Measurements from ENCODE around the gene GOLPH3. TPM values are rescaled to one million over a fixed set of nuclear protein-coding genes. Genes with fewer than 3 reads are reported as not detected.

GOLPH3 gene
- total RNA-seq, 1 experiment from 2014 or later: 46.2 TPM

DNA sequence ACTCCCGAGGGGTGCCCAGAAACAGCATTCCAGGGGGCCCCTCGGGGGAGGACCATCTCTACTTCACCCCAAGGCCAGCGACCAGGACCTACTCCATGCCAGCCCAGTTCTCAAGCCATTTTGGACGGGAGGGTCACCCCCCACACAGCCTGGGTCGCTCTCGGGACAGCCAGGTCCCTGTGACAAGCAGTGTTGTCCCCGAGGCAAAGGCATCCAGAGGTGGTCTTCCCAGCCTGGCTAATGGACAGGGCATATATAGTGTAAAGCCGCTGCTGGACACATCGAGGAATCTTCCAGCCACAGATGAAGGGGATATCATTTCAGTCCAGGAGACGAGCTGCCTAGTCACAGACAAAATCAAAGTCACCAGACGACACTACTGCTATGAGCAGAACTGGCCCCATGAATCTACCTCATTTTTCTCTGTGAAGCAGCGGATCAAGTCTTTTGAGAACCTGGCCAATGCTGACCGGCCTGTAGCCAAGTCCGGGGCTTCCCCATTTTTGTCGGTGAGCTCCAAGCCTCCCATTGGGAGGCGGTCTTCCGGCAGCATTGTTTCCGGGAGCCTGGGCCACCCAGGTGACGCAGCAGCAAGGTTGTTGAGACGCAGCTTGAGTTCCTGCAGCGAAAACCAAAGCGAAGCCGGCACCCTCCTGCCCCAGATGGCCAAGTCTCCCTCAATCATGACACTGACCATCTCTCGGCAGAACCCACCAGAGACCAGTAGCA lies 83.9 kb downstream of the GOLPH3 start:
- no peak overlapping the region for H3K9ac ChIP-seq (ENCODE audit: low read length)
- intact Hi-C loops (cut with micrococcal nuclease): no loop called here
- POLR2A ChIA-PET (ENCODE audit: unreplicated experiment): no interaction called here

DNA sequence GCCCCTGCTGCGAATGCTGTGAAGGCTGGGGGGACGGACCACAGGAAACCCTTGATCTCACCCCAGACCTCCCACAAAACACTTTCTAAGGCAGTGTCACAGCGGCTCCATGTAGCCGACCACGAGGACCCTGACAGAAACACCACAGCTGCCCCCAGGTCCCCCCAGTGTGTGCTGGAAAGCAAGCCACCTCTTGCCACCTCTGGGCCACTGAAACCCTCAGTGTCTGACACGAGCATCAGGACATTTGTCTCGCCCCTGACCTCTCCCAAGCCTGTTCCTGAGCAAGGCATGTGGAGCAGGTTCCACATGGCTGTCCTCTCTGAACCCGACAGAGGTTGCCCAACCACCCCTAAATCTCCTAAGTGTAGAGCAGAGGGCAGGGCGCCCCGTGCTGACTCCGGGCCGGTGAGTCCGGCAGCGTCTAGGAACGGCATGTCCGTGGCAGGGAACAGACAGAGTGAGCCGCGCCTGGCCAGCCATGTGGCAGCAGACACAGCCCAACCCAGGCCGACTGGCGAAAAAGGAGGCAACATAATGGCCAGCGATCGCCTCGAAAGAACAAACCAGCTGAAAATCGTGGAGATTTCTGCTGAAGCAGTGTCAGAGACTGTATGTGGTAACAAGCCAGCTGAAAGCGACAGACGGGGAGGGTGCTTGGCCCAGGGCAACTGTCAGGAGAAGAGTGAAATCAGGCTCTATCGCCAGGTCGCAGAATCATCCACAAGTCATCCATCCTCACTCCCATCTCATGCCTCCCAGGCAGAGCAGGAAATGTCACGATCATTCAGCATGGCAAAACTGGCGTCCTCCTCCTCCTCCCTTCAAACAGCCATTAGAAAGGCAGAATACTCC lies 84.7 kb downstream of the GOLPH3 start:
- no TSS peak for BruUV-seq (replicated peaks)
- Histone ChIP-seq H3K9me2 (replicated peaks; ENCODE audit: low read length) (no peaks in the 10 kb centered on the region), H3K36me3 (ENCODE audit: low read depth, low read length) (no peaks in the 10 kb centered on the region), H3K4me1 (ENCODE audit: insufficient read depth, low read length) (no peaks in the 10 kb centered on the region), H3K9ac (ENCODE audit: low read length) (no peak overlapping the region), H3K9me3 (ENCODE audit: low read length) (no peaks in the 10 kb centered on the region), H3K27me3 (ENCODE audit: low read length) (no peaks in the 10 kb centered on the region), H2AFZ (ENCODE audit: low read length) (no peak overlapping the region), H3K79me2 (ENCODE audit: low read length) (no peaks in the 10 kb centered on the region), H3K27ac (ENCODE audit: low read length) (no peak overlapping the region), H3F3A (ENCODE audit: low read length, unreplicated experiment) (no peaks in the 10 kb centered on the region), H4K20me1 (ENCODE audit: low read length) (no peaks in the 10 kb centered on the region), H3K4me2 (ENCODE audit: low read length) (no peak overlapping the region), H3K4me3 (ENCODE audit: low read length) (no peak overlapping the region)
- POLR2A ChIA-PET (ENCODE audit: unreplicated experiment): no interaction called here
- intact Hi-C loops (cut with micrococcal nuclease): no loop called here
- ATAC-seq: no peak
- TF ChIP-seq EZH2 (IDR thresholded peaks at IDR 0.05; ENCODE audit: low read length, unreplicated experiment) (no peak), EZH2phosphoT487 (IDR thresholded peaks at IDR 0.05; ENCODE audit: borderline replicate concordance, low read length) (no peak)
- TF ChIP-seq, protein P1, sequence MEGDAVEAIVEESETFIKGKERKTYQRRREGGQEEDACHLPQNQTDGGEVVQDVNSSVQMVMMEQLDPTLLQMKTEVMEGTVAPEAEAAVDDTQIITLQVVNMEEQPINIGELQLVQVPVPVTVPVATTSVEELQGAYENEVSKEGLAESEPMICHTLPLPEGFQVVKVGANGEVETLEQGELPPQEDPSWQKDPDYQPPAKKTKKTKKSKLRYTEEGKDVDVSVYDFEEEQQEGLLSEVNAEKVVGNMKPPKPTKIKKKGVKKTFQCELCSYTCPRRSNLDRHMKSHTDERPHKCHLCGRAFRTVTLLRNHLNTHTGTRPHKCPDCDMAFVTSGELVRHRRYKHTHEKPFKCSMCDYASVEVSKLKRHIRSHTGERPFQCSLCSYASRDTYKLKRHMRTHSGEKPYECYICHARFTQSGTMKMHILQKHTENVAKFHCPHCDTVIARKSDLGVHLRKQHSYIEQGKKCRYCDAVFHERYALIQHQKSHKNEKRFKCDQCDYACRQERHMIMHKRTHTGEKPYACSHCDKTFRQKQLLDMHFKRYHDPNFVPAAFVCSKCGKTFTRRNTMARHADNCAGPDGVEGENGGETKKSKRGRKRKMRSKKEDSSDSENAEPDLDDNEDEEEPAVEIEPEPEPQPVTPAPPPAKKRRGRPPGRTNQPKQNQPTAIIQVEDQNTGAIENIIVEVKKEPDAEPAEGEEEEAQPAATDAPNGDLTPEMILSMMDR (conservative IDR thresholded peaks at IDR 0.05; ENCODE audit: low read depth, low read length): no peak
- CTCF ChIA-PET: no interaction called here
- DNase-seq: no peak

More for the DNA sequence above, 83.9 kb downstream of the GOLPH3 start:
- Histone ChIP-seq H3K27ac (ENCODE audit: low read length) (no peak overlapping the region), H3F3A (ENCODE audit: low read length, unreplicated experiment) (no peaks in the 10 kb centered on the region), H3K9me3 (ENCODE audit: low read length) (no peaks in the 10 kb centered on the region), H3K4me1 (ENCODE audit: insufficient read depth, low read length) (no peaks in the 10 kb centered on the region), H3K36me3 (ENCODE audit: low read depth, low read length) (no peaks in the 10 kb centered on the region), H4K20me1 (ENCODE audit: low read length) (no peaks in the 10 kb centered on the region), H3K4me3 (ENCODE audit: low read length) (no peak overlapping the region), H3K79me2 (ENCODE audit: low read length) (no peaks in the 10 kb centered on the region), H2AFZ (ENCODE audit: low read length) (no peak overlapping the region), H3K27me3 (ENCODE audit: low read length) (no peaks in the 10 kb centered on the region), H3K4me2 (ENCODE audit: low read length) (no peak overlapping the region), H3K9me2 (replicated peaks; ENCODE audit: low read length) (no peaks in the 10 kb centered on the region)
- TF ChIP-seq, protein P1 (conservative IDR thresholded peaks at IDR 0.05; ENCODE audit: low read depth, low read length): no peak
- TF ChIP-seq EZH2phosphoT487 (IDR thresholded peaks at IDR 0.05; ENCODE audit: borderline replicate concordance, low read length) (no peak), EZH2 (IDR thresholded peaks at IDR 0.05; ENCODE audit: low read length, unreplicated experiment) (no peak)
- DNase-seq (no peak), ATAC-seq (no peak)
- no TSS peak for BruUV-seq (replicated peaks)
- CTCF ChIA-PET: no interaction called here

DNA sequence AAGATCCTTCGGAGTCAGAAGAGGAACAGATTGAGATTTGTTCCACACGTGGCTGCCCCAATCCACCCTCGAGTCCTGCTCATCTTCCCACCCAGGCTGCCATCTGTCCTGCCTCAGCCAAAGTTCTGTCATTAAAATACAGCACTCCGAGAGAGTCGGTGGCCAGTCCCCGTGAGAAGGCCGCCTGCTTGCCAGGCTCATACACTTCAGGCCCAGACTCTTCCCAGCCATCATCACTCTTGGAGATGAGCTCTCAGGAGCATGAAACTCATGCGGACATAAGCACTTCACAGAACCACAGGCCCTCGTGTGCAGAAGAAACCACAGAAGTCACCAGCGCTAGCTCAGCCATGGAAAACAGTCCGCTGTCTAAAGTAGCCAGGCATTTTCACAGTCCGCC lies 85.9 kb downstream of the GOLPH3 start:
- no peaks in the 10 kb centered on the region for H3K79me2 ChIP-seq (ENCODE audit: low read length)
- TF ChIP-seq, protein P1 (conservative IDR thresholded peaks at IDR 0.05; ENCODE audit: low read depth, low read length): no peak
- no peak for TF ChIP-seq EZH2 (IDR thresholded peaks at IDR 0.05; ENCODE audit: low read length, unreplicated experiment)
- TF ChIP-seq EZH2phosphoT487 (IDR thresholded peaks at IDR 0.05; ENCODE audit: borderline replicate concordance, low read length): no peak
- H3K27me3 ChIP-seq (ENCODE audit: low read length): no peaks in the 10 kb centered on the region

More for the DNA sequence above, 85.9 kb downstream of the GOLPH3 start:
- H3K4me2 ChIP-seq (ENCODE audit: low read length): no peak overlapping the region
- H3K27ac ChIP-seq (ENCODE audit: low read length): no peak overlapping the region
- H3K9me2 ChIP-seq (replicated peaks; ENCODE audit: low read length): no peaks in the 10 kb centered on the region
- no peak for DNase-seq
- no peak overlapping the region for H3K4me3 ChIP-seq (ENCODE audit: low read length)
- no peaks in the 10 kb centered on the region for H4K20me1 ChIP-seq (ENCODE audit: low read length)
- H3F3A ChIP-seq (ENCODE audit: low read length, unreplicated experiment): no peaks in the 10 kb centered on the region
- no peak for ATAC-seq
- no peaks in the 10 kb centered on the region for H3K9me3 ChIP-seq (ENCODE audit: low read length)
- no TSS peak for BruUV-seq (replicated peaks)
- no peaks in the 10 kb centered on the region for H3K36me3 ChIP-seq (ENCODE audit: low read depth, low read length)
- no peak overlapping the region for H3K9ac ChIP-seq (ENCODE audit: low read length)
- ChIA-PET POLR2A (ENCODE audit: unreplicated experiment) (no interaction called here), CTCF (no interaction called here)
- H3K4me1 ChIP-seq (ENCODE audit: insufficient read depth, low read length): no peaks in the 10 kb centered on the region
- H2AFZ ChIP-seq (ENCODE audit: low read length): no peak overlapping the region
- intact Hi-C loops (cut with micrococcal nuclease): no loop called here

Data from PC-3 (cell line).